Measurements from ENCODE around the gene ZDHHC11B. TPM values are rescaled to one million over a fixed set of nuclear protein-coding genes. Genes with fewer than 3 reads are reported as not detected.
"Not testable (repeated sequence)": the region's sequence is repeated elsewhere in the genome, so short reads cannot be mapped to it uniquely, and the experiment has no call there.

The ZDHHC11B gene
- total RNA-seq, 1 experiment from 2014 or later, result not detected

DNA sequence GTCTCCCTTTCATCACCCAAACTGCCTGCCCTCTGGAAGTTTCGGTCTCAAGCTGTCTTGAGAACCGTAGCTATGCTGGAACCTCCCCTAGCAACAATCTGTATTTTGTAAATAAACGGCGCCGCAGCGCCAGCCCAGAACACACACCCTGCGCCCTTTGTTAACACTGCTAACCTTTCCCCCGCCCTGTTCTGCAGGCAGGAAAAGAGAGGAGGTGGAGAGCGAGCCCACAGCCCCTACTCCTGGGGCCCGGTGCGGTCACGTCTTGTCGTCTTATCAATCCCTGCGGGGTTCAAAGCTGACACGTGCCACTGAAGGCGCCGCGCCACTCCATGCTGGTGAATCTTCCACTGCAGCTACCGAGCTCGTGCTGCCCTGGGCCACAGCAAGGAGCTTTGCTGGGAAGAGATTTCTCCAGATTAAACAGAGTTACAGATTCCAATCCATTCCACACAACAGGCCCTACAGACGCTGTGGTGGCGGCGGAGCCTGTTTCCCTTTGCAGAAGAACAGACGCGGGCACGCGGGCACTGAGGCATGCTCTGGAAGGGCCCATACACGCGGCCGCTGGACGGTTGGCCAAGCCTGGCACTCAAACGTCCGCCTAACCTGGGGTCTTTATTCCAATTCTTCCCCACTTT lies 25.3 kb downstream of the ZDHHC11B start:
- no peak for DNase-seq (ENCODE audit: low read depth)

GRCh38 chr5:758698-759053 lies 25.9 kb downstream of the ZDHHC11B start:
- in situ Hi-C loops (cut with HindIII; ENCODE audit: low pct_unique_long_range_greater_than_20kb, low sequenced_read_pairs), result no loop called here
- no peak for DNase-seq (ENCODE audit: low read depth)

More for the DNA sequence above, 25.3 kb downstream of the ZDHHC11B start:
- in situ Hi-C loops (cut with HindIII; ENCODE audit: low pct_unique_long_range_greater_than_20kb, low sequenced_read_pairs), result no loop called here

DNA sequence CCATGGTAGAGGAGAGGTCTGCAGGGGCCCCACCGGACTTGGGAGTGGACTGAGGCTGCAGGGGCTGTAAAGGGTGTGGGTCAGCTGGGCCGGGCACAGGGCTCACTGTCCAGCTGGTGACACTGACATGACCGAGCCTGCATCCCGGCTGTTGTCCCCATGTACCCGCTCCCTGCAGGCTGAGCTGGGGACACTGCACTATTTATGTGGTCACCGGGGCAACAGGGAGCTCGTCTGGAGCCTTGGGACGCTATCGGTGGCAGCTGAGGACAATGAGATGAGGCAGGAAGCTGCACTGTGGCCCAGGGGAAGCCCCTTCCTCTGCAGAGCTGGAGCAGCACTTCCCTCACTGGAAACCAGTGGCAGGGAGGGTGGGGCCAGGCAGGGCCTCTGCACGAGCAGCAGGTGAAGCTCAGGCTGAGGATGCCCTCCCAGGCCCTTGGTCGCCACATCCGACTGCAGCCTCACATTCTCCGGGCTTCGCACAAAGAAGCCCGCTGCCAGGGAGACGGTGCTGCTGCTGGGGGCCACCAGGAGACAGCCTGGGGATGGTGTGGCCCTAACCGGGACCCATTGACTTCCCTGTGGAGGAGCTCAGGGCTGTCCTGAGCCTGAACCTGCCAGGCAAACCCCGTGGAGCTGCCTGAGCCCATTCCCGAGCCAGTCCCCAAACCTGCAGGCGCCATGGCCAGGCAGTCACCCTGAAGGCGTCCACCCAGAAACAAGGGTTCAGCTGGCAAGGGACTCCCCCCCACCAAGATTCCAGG lies 26.4 kb downstream of the ZDHHC11B start:
- in situ Hi-C loops (cut with HindIII; ENCODE audit: low pct_unique_long_range_greater_than_20kb, low sequenced_read_pairs), result no loop called here
- no peak for DNase-seq (ENCODE audit: low read depth)

- in situ Hi-C loops (cut with HindIII; ENCODE audit: low pct_unique_long_range_greater_than_20kb, low sequenced_read_pairs), result no loop called here
- no peak for DNase-seq (ENCODE audit: low read depth)
These were observed 27.1 kb downstream of the ZDHHC11B start for GRCh38 chr5:757346-757930.

DNA sequence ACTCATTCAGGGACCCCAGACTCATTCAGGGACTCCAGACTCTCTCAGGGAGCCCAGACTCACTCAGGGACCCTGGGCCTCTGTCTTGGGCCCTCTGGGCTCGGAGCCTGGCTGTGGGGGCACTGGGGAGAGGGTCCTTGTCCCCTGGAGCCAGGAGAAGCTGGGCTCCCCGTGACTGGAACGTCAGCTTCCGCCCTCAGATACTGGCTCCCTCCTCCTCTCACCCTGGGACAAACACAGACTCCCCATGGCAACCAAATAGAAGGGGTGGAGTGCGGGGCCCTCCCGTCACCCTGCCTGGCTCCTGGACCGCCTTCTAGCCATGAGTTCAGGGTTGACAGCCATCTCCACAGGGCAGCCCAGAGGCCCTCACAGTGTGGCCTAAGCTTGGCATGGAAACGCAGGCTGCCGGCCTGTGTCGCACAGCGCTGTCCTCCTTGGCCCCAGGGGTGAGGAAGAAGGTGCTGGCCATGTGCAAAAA lies 27.6 kb downstream of the ZDHHC11B start:
- DNase-seq (ENCODE audit: low read depth), result no peak
- in situ Hi-C loops (cut with HindIII; ENCODE audit: low pct_unique_long_range_greater_than_20kb, low sequenced_read_pairs), result no loop called here

- in situ Hi-C loops (cut with HindIII; ENCODE audit: low pct_unique_long_range_greater_than_20kb, low sequenced_read_pairs), result no loop called here
- DNase-seq (ENCODE audit: low read depth), result no peak
These were observed 28.4 kb downstream of the ZDHHC11B start for GRCh38 chr5:756171-756570.

GRCh38 chr5:754143-754632 lies 30.3 kb downstream of the ZDHHC11B start:
- in situ Hi-C loops (cut with HindIII; ENCODE audit: low pct_unique_long_range_greater_than_20kb, low sequenced_read_pairs), result not testable (repeated sequence)

DNA sequence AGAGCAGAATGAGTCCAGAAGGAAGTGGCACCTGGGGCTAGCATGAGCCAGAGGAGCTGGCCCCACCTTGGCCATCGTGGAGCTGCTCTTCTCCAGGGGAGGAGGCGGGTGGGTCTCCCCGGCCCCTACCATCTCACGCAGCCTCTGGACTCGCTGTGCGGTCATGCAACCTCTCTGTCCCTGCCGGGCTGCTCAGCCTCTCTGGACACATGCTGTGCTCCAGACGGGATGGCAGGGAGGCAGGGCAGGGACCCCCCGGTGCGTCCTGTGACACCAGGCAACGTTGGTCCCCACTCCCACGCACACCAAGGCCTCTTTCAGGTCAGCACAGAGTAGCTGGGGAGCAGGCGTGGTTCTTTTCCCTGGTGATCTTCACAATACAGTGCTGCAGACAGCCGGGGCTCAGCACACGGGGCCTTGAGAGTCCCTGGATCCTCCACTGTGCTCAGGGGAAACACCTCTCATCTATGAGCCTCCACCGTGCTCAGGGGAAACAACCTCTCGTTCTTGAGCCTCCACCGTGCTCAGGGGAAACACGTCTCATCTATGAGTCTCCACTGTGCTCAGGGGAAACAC lies 30.9 kb downstream of the ZDHHC11B start:
- DNase-seq (ENCODE audit: low read depth); in situ Hi-C loops (cut with HindIII; ENCODE audit: low pct_unique_long_range_greater_than_20kb, low sequenced_read_pairs): not testable (repeated sequence)

More at GRCh38 chr5:754143-754632, 30.3 kb downstream of the ZDHHC11B start:
- not testable (repeated sequence) for DNase-seq (ENCODE audit: low read depth)

GRCh38 chr5:752532-753115 lies 31.9 kb downstream of the ZDHHC11B start:
- DNase-seq (ENCODE audit: low read depth); in situ Hi-C loops (cut with HindIII; ENCODE audit: low pct_unique_long_range_greater_than_20kb, low sequenced_read_pairs): not testable (repeated sequence)

DNA sequence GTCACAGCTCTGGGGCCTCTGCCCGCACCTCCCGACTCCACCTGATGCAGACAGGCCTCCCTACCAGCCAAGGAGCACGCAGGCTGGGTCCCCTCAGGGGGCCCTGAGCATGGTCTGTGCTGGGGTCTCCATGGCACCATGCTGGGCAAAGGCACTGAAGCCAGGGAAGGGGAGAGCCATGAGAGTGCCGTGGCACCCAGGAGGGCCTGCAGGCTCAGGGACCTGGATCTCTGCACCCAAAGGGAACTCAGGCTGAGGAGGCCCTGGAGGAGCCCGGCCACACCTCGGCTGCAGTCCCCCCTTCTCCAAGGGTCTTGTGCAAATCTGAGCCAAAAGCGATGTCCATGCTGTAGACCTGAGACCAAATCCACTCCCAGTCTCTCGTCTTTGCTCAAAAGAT lies 32.5 kb downstream of the ZDHHC11B start:
- DNase-seq (ENCODE audit: low read depth); in situ Hi-C loops (cut with HindIII; ENCODE audit: low pct_unique_long_range_greater_than_20kb, low sequenced_read_pairs): not testable (repeated sequence)

DNA sequence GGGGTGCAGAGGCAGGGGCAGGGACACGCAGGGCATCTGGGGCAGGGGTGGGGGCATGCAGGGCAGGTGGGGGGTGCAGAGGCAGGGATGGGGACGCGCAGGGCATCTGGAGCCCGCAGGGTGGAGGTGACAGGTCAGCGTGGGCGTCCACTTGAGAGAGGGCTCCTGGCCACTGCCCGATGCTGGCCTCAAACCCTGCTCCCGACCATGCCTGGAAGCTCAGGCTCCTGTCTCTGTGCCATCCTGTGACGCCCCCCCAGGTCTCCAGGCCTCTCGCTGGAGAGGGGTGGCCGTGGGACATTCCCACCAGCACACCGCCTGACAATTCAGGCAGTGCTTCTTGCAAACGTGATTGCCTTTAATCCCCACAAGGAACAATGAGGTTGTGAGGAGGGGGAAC lies 33.0 kb downstream of the ZDHHC11B start:
- in situ Hi-C loops (cut with HindIII; ENCODE audit: low pct_unique_long_range_greater_than_20kb, low sequenced_read_pairs), result no loop called here
- DNase-seq (ENCODE audit: low read depth), result no peak

GRCh38 chr5:750226-750625 lies 34.3 kb downstream of the ZDHHC11B start:
- in situ Hi-C loops (cut with HindIII; ENCODE audit: low pct_unique_long_range_greater_than_20kb, low sequenced_read_pairs); DNase-seq (ENCODE audit: low read depth): not testable (repeated sequence)

- in situ Hi-C loops (cut with HindIII; ENCODE audit: low pct_unique_long_range_greater_than_20kb, low sequenced_read_pairs), result no loop called here
- DNase-seq (ENCODE audit: low read depth), result no peak
These were observed 35.3 kb downstream of the ZDHHC11B start for GRCh38 chr5:749101-749670.

GRCh38 chr5:748011-748980 lies 36.2 kb downstream of the ZDHHC11B start:
- in situ Hi-C loops (cut with HindIII; ENCODE audit: low pct_unique_long_range_greater_than_20kb, low sequenced_read_pairs); DNase-seq (ENCODE audit: low read depth): not testable (repeated sequence)

GRCh38 chr5:747303-747844 lies 37.2 kb downstream of the ZDHHC11B start:
- DNase-seq (ENCODE audit: low read depth); in situ Hi-C loops (cut with HindIII; ENCODE audit: low pct_unique_long_range_greater_than_20kb, low sequenced_read_pairs): not testable (repeated sequence)

GRCh38 chr5:746258-746761 lies 38.2 kb downstream of the ZDHHC11B start:
- in situ Hi-C loops (cut with HindIII; ENCODE audit: low pct_unique_long_range_greater_than_20kb, low sequenced_read_pairs), result no loop called here
- no peak for DNase-seq (ENCODE audit: low read depth)

All from Caki2 (cell line).